ENCODE measurements around the gene CNTNAP2. TPM values are rescaled to one million over a fixed set of nuclear protein-coding genes. Genes with fewer than 3 reads are reported as not detected.

Gene CNTNAP2
- total RNA-seq, 2 donors from 2014 or later = 171 to 228 TPM

GRCh38 chr7:147818317-147818716 is 1701.7 kb downstream of the CNTNAP2 start:
- no peak overlapping the region for H3K27ac ChIP-seq (ENCODE audit: low read depth, low read length)
- Mint-ChIP-seq H3K27me3 (ENCODE audit: insufficient read depth) (no peaks in the 10 kb centered on the region), H3K4me1 (peaks cover 4% of the 10 kb centered on the region), H3K4me3 (no peak overlapping the region), H3K36me3 (ENCODE audit: low read depth) (no peaks in the 10 kb centered on the region), H3K9me3 (no peaks in the 10 kb centered on the region), H3K27ac (no peak overlapping the region)
- H3K27me3 ChIP-seq (ENCODE audit: control insufficient read depth, insufficient read depth, low read length, poor library complexity, severe bottlenecking) = no peaks in the 10 kb centered on the region
- no peaks in the 10 kb centered on the region for H3K9me3 ChIP-seq (ENCODE audit: control insufficient read depth, low read length)
- no peak for DNase-seq
- 88 to 91% methylated on average over 3 to 4 of the region's 4 CpGs for WGBS, 2 experiments (ENCODE audit: insufficient coverage in 1 of 2, insufficient read length in 1 of 2)
- TF ChIP-seq CTCF (conservative IDR thresholded peaks at IDR 0.05) = no peak
- no peak overlapping the region for H3K4me3 ChIP-seq (ENCODE audit: low read length)
- H3K9ac ChIP-seq (ENCODE audit: extremely low read depth, low read length, poor library complexity, severe bottlenecking) = no peak overlapping the region
- no peaks in the 10 kb centered on the region for H3K4me1 ChIP-seq (ENCODE audit: control insufficient read depth, insufficient read depth, low read length)
- no peaks in the 10 kb centered on the region for H3K36me3 ChIP-seq (ENCODE audit: control insufficient read depth, insufficient read depth, low read length)

- no peak overlapping the region for H3K4me3 Mint-ChIP-seq
- no peak overlapping the region for H3K4me3 ChIP-seq (ENCODE audit: low read length)
- 92 to 100% methylated on average over 2 to 4 of the region's 4 CpGs for WGBS, 2 experiments (ENCODE audit: insufficient coverage in 1 of 2, insufficient read length in 1 of 2)
- H3K9me3 Mint-ChIP-seq = no peaks in the 10 kb centered on the region
- H3K4me1 Mint-ChIP-seq = peaks cover 8% of the 10 kb centered on the region
- no peak overlapping the region for H3K9ac ChIP-seq (ENCODE audit: extremely low read depth, low read length, poor library complexity, severe bottlenecking)
- H3K27ac ChIP-seq (ENCODE audit: low read depth, low read length) = no peak overlapping the region
- H3K27ac Mint-ChIP-seq = no peak overlapping the region
- no peaks in the 10 kb centered on the region for H3K4me1 ChIP-seq (ENCODE audit: control insufficient read depth, insufficient read depth, low read length)
- H3K9me3 ChIP-seq (ENCODE audit: control insufficient read depth, low read length) = no peaks in the 10 kb centered on the region
- no peaks in the 10 kb centered on the region for H3K36me3 Mint-ChIP-seq (ENCODE audit: low read depth)
- no peak for DNase-seq
- no peaks in the 10 kb centered on the region for H3K36me3 ChIP-seq (ENCODE audit: control insufficient read depth, insufficient read depth, low read length)
- H3K27me3 Mint-ChIP-seq (ENCODE audit: insufficient read depth) = no peaks in the 10 kb centered on the region
- H3K27me3 ChIP-seq (ENCODE audit: control insufficient read depth, insufficient read depth, low read length, poor library complexity, severe bottlenecking) = no peaks in the 10 kb centered on the region
- no peak for TF ChIP-seq CTCF (conservative IDR thresholded peaks at IDR 0.05)
Observed at GRCh38 chr7:147824671-147825070, 1708.1 kb downstream of the CNTNAP2 start.

GRCh38 chr7:147829016-147829415 is 1712.4 kb downstream of the CNTNAP2 start:
- no peak for DNase-seq
- Mint-ChIP-seq H3K9me3 (no peaks in the 10 kb centered on the region), H3K36me3 (ENCODE audit: low read depth) (no peaks in the 10 kb centered on the region), H3K27me3 (ENCODE audit: insufficient read depth) (no peaks in the 10 kb centered on the region), H3K4me3 (no peak overlapping the region), H3K27ac (no peak overlapping the region), H3K4me1 (peaks cover 2% of the 10 kb centered on the region)
- H3K9ac ChIP-seq (ENCODE audit: extremely low read depth, low read length, poor library complexity, severe bottlenecking) = no peak overlapping the region
- 96% methylated on average over 2 of the region's 2 CpGs; no CpG with 5 or more reads in 1 of the 2 experiments for WGBS, 2 experiments (ENCODE audit: insufficient coverage in 1 of 2, insufficient read length in 1 of 2)
- H3K4me3 ChIP-seq (ENCODE audit: low read length) = no peak overlapping the region
- no peaks in the 10 kb centered on the region for H3K27me3 ChIP-seq (ENCODE audit: control insufficient read depth, insufficient read depth, low read length, poor library complexity, severe bottlenecking)
- H3K36me3 ChIP-seq (ENCODE audit: control insufficient read depth, insufficient read depth, low read length) = no peaks in the 10 kb centered on the region
- no peak overlapping the region for H3K27ac ChIP-seq (ENCODE audit: low read depth, low read length)
- H3K4me1 ChIP-seq (ENCODE audit: control insufficient read depth, insufficient read depth, low read length) = no peaks in the 10 kb centered on the region
- TF ChIP-seq CTCF (conservative IDR thresholded peaks at IDR 0.05) = no peak
- no peaks in the 10 kb centered on the region for H3K9me3 ChIP-seq (ENCODE audit: control insufficient read depth, low read length)
